HG02571 (cell line): ENCODE measurements around the gene GLS2.
"Not testable (repeated sequence)": the region's sequence is repeated elsewhere in the genome, so short reads cannot be mapped to it uniquely, and the experiment has no call there.

ENCODE experiments used
- ATAC-seq: cut with Tn5 transposase; IDR thresholded peaks from one replicate; pipeline ENCODE4 v1.9.1; 2021; ENCODE audit warnings: mild to moderate bottlenecking, moderate library complexity; ENCODE audit not compliant: unreplicated experiment

The GLS2 gene

DNA sequence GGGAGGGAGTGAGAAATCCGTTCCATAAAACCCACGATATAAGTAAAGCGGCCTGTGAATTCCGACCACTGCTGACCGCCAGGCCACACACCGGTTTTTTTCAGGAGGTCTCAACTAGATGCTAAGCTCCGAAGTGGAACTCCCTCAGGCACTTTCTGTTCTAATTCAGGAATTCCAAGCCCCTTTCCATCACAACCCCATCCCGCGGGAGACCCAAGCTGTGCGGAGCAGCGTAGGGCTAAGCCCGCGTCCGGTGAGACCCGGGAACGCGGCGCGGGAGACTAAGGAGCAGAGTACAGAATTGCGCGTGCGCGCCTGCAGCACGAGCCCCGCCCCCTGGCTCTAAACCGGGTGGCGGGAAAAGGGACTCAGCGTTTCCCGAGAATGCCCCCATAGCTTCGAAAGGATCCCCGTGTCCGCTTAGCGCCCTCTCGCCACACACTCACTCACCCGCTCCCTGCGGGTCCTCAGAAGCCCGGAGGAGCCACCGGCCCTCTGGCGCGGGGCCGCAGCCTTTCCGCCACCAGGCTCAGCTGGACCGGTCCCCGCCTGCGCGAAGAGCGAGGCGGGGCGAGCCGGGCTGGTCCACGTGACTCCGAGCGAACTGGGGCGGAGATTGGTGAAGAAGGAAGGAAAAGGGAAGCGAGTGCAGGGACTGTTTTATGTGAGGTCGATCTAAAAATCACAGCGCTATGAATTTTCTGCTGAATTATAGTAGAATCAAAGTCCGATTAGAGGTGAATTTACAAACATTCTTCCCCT lies 38.9 kb downstream of the GLS2 start, which contains the start of gene TIMELESS:
TIMELESS (minus strand) TSS at position 567 of the 762 bp plus-strand sequence. CDS start 15,256 bp downstream, outside the sequence.
- ATAC-seq: peak; percentile 94

DNA sequence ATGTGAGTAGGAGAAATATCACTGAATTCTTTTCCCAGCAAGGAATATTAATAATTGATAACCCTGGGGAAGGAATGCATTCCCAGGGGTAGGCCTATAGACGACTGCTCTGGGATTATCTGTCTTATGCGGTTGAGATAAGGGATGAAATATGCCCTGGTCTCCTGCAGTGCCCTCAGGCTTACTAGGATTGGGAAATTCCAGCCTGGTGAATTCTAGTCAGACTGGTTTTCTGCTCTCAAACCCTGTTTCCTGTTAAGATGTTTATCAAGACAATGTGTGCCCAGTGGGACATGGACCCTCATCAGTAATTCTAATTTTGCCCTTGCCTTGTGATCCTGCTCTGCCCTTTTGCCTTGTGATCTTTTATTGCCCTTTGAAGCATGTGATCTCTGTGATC lies 44.8 kb downstream of the GLS2 start:
- not testable (repeated sequence) for ATAC-seq

DNA sequence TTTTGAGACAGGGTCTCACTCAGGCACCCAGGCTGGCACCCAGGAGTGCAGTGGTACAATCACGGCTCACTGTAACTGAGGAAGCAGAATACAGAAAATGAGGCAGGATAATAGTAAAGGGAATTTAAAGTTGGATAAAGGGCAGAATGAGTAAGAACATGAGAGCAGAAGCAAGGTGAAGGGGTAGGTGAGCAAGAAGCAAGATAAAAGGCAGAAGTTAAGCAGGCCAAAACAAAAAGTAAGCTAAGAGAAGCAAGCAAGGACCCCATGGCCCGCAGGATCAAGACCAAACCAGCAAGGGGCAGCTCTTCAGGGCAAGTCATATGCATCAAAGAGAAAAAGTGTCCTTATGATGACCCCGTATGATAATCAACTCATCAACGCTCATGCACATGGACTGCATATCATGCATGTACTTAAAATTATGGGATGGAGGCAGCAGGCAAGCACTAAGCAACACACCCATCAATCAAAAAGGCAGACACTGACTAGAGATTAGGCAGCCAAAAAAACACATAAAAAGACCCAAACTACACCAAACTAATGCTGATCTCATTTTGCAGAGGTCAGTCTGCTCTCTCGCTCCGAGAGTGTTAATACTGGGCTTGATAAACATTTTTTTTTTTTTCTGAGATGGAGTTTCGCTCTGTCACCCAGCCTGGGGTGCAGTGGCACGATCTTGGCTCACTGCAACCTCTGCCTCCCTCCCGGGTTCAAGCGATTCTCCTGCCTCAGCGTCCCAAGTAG lies 50.4 kb downstream of the GLS2 start:
- no peak for ATAC-seq

DNA sequence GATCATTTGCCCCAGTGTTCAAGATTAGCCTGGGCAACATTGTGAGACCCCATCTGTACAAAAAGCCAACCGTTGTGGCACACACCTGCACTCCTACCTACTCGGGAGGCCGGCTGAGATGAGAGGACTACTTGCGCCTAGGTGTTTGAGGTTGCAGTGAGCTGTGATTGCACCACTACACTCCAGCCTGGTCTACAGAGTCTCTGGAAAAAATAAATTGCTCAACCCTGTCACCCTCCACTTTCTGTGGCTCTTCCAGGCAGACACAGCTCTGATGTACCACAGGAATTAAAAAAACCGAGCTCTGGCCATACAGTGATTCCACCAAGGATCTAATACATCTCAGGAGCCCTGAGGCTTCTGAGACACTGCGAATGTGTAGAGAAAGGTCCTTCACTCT lies 53.1 kb downstream of the GLS2 start:
- ATAC-seq: no peak

DNA sequence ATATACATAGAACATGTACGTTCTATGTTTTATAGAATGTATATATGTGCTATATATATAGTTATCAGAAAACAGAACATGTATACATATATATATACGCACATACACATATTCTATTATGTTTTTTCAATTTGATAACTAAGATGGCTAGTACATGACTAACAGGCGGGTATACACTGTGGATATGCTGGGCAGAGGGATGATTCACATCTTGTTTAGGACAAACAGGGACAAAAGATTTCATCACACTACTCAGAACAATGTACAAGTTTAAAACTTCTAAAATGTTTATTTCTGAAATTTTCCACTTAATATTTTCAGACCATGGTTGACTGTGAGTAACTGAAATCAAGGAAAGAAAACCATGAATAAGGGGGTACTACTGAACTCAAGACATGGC lies 56.1 kb downstream of the GLS2 start:
- ATAC-seq: no peak

DNA sequence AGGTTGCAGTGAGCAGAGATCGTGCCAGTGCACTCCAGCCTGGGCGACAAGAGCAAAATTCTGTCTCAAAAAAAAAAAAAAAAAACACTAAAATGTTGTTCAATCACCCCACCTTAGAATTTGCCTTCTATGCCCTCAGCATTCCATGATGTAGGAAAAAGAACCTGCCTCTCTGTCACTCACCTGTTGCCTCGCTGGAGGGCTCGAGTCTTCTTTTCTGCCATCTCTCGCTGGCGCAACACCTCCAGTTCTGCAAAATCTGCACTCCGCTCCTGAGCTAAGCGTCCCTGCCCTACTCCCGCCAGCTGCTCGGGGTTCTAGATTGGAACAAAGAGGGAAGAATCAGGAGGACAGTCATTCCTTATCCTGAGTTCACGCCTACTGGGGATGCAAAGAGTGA lies 56.7 kb downstream of the GLS2 start:
- ATAC-seq: no peak

DNA sequence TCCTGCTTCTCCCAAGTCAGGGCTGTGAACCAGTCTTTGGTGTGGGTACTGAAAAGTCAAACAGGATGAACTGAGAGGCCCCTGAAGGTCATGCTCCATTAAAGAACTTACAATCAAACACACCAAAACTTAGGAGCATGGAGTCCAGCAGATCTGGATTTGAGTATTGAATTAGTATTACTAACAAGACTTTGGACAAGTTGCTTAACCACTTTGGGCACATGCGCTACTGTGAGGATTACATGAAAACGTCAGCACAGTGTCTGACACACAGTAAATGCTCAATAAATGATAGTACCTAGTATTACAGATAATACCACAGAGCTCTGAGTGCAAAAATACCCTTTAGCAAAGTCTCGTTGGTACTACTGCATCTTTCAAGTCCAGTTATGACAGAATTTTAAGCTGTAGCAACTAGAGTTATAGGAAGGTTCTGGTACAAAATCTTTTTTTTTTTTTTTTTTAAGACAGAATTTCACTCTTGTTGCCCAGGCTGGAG lies 62.0 kb downstream of the GLS2 start:
- ATAC-seq: no peak

DNA sequence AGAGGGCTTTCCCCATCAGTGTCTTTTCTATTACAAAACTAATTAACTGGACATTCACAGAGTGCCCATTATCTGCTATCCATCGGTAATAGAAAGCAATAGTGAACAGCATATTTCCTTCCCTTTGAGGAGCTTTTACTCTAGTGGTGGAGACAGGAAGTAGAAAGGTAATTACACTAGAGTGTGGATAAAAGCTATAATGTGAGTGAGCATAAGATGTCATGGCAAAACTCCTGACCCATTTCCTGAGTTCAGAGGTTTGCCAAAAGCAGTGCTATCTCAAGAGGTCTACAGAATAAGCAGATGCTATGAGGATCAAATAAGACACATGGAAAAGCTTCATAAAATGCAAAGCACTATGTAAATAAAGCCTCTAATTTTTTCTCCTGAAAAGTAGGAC lies 62.8 kb downstream of the GLS2 start:
- no peak for ATAC-seq
